SU-DHL-6 (cell line): Measurements from ENCODE around the gene ACADS.

Experiments
- H2AFZ ChIP-seq: fragments of 200-600 bp; sonication (generic); 2 replicates; pipeline ENCODE4 v1.6.1; 2014; ENCODE audit warnings: low read depth, mild to moderate bottlenecking, moderate library complexity, mixed read lengths, antibody characterized with exemption, low read length; ENCODE audit not compliant: severe bottlenecking
- H3F3A ChIP-seq: fragments of 200-600 bp; shearing (Covaris generic); 2 replicates; pipeline ENCODE4 v1.6.0; 2016; ENCODE audit warnings: antibody characterized with exemption, mild to moderate bottlenecking; ENCODE audit not compliant: insufficient read depth
- H3K27ac ChIP-seq: fragments of 200-600 bp; sonication (generic); 2 replicates; pipeline ENCODE4 v1.5.1; 2016; ENCODE audit warnings: low read depth, mild to moderate bottlenecking, low read length, moderate library complexity, mixed read lengths
- H3K27me3 ChIP-seq: fragments of 200-600 bp; sonication (generic), shearing (Covaris generic); 2 replicates; pipeline ENCODE4 v1.6.0; 2014; ENCODE audit warnings: mild to moderate bottlenecking, low read length
- H3K36me3 ChIP-seq: fragments of 200-600 bp; sonication (generic); 2 replicates; pipeline ENCODE4 v1.6.1; 2014; ENCODE audit warnings: mild to moderate bottlenecking, low read length, mixed read lengths
- H3K4me2 ChIP-seq: fragments of 300-600, 200-600 bp; shearing (Covaris generic), sonication (generic); 2 replicates; pipeline ENCODE4 v1.6.0; 2014; ENCODE audit warnings: low read length, low read depth, mild to moderate bottlenecking; ENCODE audit not compliant: poor library complexity, severe bottlenecking
- H3K4me3 ChIP-seq: fragments of 200-600 bp; sonication (generic); 2 replicates; pipeline ENCODE4 v1.5.1; 2014; ENCODE audit warnings: antibody characterized with exemption, low read length, mild to moderate bottlenecking, mixed read lengths; ENCODE audit not compliant: insufficient read depth, poor library complexity, severe bottlenecking
- H3K79me2 ChIP-seq: fragments of 200-600 bp; sonication (generic); 2 replicates; pipeline ENCODE4 v1.6.1; 2014; ENCODE audit warnings: mild to moderate bottlenecking, low read length, moderate library complexity; ENCODE audit not compliant: insufficient read depth
- H3K9ac ChIP-seq: fragments of 200-600 bp; sonication (generic); 2 replicates; pipeline ENCODE4 v1.7.0; 2014; ENCODE audit warnings: mild to moderate bottlenecking, low read length
- H3K9me2 ChIP-seq: fragments of 200-600 bp; sonication (generic); replicated peaks from 2 replicates; pipeline ENCODE4 v1.6.1; 2014; ENCODE audit warnings: low read length; ENCODE audit not compliant: insufficient read depth
- H3K9me3 ChIP-seq: fragments of 200-600 bp; sonication (generic); 2 replicates; pipeline ENCODE4 v1.6.1; 2014; ENCODE audit warnings: low read length, mixed read lengths; ENCODE audit not compliant: insufficient read depth
- H4K20me1 ChIP-seq: fragments of 200-600 bp; sonication (generic); 2 replicates; pipeline ENCODE4 v1.6.1; 2014; ENCODE audit warnings: low read depth, mild to moderate bottlenecking, antibody characterized with exemption, low read length, moderate library complexity, mixed read lengths
- CTCF ChIP-seq: fragments of 200-600 bp; sonication (generic); IDR thresholded peaks from one replicate; pipeline ENCODE4 v1.5.1; 2017; ENCODE audit warnings: antibody characterized with exemption, mild to moderate bottlenecking, low read length, moderate library complexity; ENCODE audit not compliant: insufficient read depth, poor library complexity, severe bottlenecking
- EZH2phosphoT487 ChIP-seq: fragments of 200-600 bp; sonication (generic), shearing (Covaris generic); conservative IDR thresholded peaks from 2 replicates; pipeline ENCODE4 v1.6.1; 2018; ENCODE audit warnings: mild to moderate bottlenecking, antibody characterized with exemption, low read length, moderate library complexity, mixed read lengths

ACADS gene

DNA sequence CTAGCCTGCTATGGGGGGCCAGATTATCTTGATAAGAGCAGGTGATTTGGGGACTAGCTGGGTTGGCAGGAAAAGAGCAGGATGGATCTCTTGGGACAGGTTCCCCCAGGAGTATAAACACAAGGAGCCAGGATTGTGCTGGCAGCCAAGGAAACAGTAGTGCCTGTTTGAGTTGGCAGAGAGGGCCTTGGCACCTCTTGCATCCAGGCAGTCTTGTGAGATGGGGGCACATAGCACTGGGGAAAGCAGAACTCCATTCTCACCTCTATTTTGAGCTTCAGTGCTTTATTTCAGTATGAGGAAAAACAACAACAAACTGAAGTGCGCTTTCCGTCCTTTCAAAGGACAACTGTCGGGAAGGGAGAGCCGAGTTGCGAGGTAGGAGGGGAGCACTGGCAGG lies 24.7 kb upstream of the ACADS start:
- TF ChIP-seq EZH2phosphoT487, result no peak
- TF ChIP-seq CTCF, result no peak
- no peaks in the 10 kb centered on the region for H4K20me1 ChIP-seq
- H3K27me3 ChIP-seq, result no peaks in the 10 kb centered on the region
- no peak overlapping the region for H2AFZ ChIP-seq
- H3K9me2 ChIP-seq, result no peaks in the 10 kb centered on the region
- H3K4me2 ChIP-seq, result no peak overlapping the region
- H3K9me3 ChIP-seq, result no peaks in the 10 kb centered on the region
- H3F3A ChIP-seq, result no peaks in the 10 kb centered on the region
- no peak overlapping the region for H3K4me3 ChIP-seq
- H3K36me3 ChIP-seq, result peaks cover 13% of the 10 kb centered on the region; the same call in 1 of the 2 replicates
- H3K9ac ChIP-seq, result no peak overlapping the region
- H3K79me2 ChIP-seq, result no peaks in the 10 kb centered on the region
- no peak overlapping the region for H3K27ac ChIP-seq

DNA sequence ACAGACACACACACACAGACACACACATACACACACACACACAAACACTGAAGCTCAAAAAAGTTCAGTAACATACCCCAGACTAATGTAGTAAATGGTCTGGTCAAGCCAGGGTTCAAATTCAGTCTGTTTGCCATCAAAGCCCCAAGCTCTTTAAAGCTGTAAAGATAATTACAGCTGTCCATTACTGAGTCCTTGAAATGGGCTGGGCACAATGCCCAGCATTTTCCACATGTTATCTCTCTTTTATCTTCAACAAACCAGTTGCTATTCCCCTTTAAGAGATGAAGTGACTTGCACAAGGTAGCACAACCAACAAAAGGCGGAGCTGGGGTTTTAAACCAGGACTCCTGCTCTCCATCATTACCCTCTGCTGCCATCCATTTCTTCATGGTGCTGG lies 23.0 kb upstream of the ACADS start:
- H3K36me3 ChIP-seq, result peaks cover 6% of the 10 kb centered on the region; the same call in 1 of the 2 replicates
- no peaks in the 10 kb centered on the region for H3F3A ChIP-seq
- no peak overlapping the region for H3K4me2 ChIP-seq
- no peak for TF ChIP-seq CTCF
- no peak for TF ChIP-seq EZH2phosphoT487
- no peak overlapping the region for H3K27ac ChIP-seq
- no peaks in the 10 kb centered on the region for H3K9me3 ChIP-seq
- H2AFZ ChIP-seq, result no peak overlapping the region
- no peaks in the 10 kb centered on the region for H3K79me2 ChIP-seq
- no peaks in the 10 kb centered on the region for H3K27me3 ChIP-seq
- no peaks in the 10 kb centered on the region for H3K9me2 ChIP-seq
- H3K4me3 ChIP-seq, result no peak overlapping the region
- H4K20me1 ChIP-seq, result no peaks in the 10 kb centered on the region
- H3K9ac ChIP-seq, result no peak overlapping the region

- Histone ChIP-seq H3K27me3 (no peaks in the 10 kb centered on the region), H3K79me2 (no peaks in the 10 kb centered on the region), H3K36me3 (no peaks in the 10 kb centered on the region)
Observed at GRCh38 chr12:120703311-120703942, 22.2 kb upstream of the ACADS start.

More at GRCh38 chr12:120703311-120703942, 22.2 kb upstream of the ACADS start:
- Histone ChIP-seq H3K27ac (no peak overlapping the region), H3K9me2 (no peaks in the 10 kb centered on the region), H2AFZ (no peak overlapping the region), H3F3A (peaks cover 3% of the 10 kb centered on the region; the same call in 1 of the 2 replicates), H3K9me3 (no peaks in the 10 kb centered on the region), H3K4me3 (no peak overlapping the region), H3K4me2 (no peak overlapping the region), H3K9ac (no peak overlapping the region), H4K20me1 (no peaks in the 10 kb centered on the region)
- TF ChIP-seq EZH2phosphoT487, result no peak
- no peak for TF ChIP-seq CTCF
